Hematopoietic multipotent progenitor cell treated with erythropoietin and hydrocortisone succinate and interleukin-3 and kit ligand, for 8 days (in vitro differentiated cells): Measurements from ENCODE around the gene MAP1LC3B.
A peak's percentile ranks its signal among the peaks of the same experiment; 100 is the strongest.
"Not testable (repeated sequence)": the region's sequence is repeated elsewhere in the genome, so short reads cannot be mapped to it uniquely, and the experiment has no call there.

Experiments
- DNase-seq: peaks from one replicate; pipeline ENCODE4 v3.0.0-alpha.2; 2015

MAP1LC3B gene

GRCh38 chr16:87383505-87384161 is 8.5 kb upstream of the MAP1LC3B start, which contains the start of gene FBXO31:
FBXO31 (minus strand) TSS chr16:87383776; CDS start chr16:87383744, 32 bp downstream.
- peak; percentile 92 for DNase-seq

- DNase-seq: no peak
Measured at GRCh38 chr16:87384162-87384874, 7.8 kb upstream of the MAP1LC3B start.

GRCh38 chr16:87384875-87385167 is 7.3 kb upstream of the MAP1LC3B start:
- not testable (repeated sequence) for DNase-seq

GRCh38 chr16:87387942-87388817 is 4.0 kb upstream of the MAP1LC3B start:
- peak; percentile 98 for DNase-seq

GRCh38 chr16:87388818-87389134 is 3.4 kb upstream of the MAP1LC3B start:
- DNase-seq: no peak

GRCh38 chr16:87389245-87389644 is 2.9 kb upstream of the MAP1LC3B start:
- DNase-seq: no peak

- DNase-seq: not testable (repeated sequence)
Measured at GRCh38 chr16:87389914-87390313, 2.2 kb upstream of the MAP1LC3B start.

- no peak for DNase-seq
Measured at GRCh38 chr16:87390641-87391323, 1.4 kb upstream of the MAP1LC3B start.

GRCh38 chr16:87391324-87391949 is 699 bp upstream of the MAP1LC3B start:
- DNase-seq: peak; percentile 41

GRCh38 chr16:87392821-87393679 is 914 bp downstream of the MAP1LC3B start:
- DNase-seq: peak; percentile 34

GRCh38 chr16:87393680-87394055 is 1.5 kb downstream of the MAP1LC3B start:
- DNase-seq: no peak

GRCh38 chr16:87395181-87395842 is 3.2 kb downstream of the MAP1LC3B start:
- DNase-seq: no peak

- DNase-seq: no peak
Measured at GRCh38 chr16:87404764-87405625, 12.9 kb downstream of the MAP1LC3B start.

GRCh38 chr16:87406495-87407088 is 14.5 kb downstream of the MAP1LC3B start:
- no peak for DNase-seq

- DNase-seq: peak; percentile 50
Measured at GRCh38 chr16:87407511-87408112, 15.5 kb downstream of the MAP1LC3B start.

- DNase-seq: no peak
Measured at GRCh38 chr16:87409153-87409552, 17.0 kb downstream of the MAP1LC3B start.

GRCh38 chr16:87409781-87410180 is 17.6 kb downstream of the MAP1LC3B start:
- no peak for DNase-seq

GRCh38 chr16:87410530-87410929 is 18.4 kb downstream of the MAP1LC3B start:
- DNase-seq: no peak

GRCh38 chr16:87410968-87411367 is 18.8 kb downstream of the MAP1LC3B start:
- no peak for DNase-seq
